Measurements from ENCODE around the gene USP34. TPM values are rescaled to one million over a fixed set of nuclear protein-coding genes. Genes with fewer than 3 reads are reported as not detected.

The USP34 gene
- total and polyA plus RNA-seq, 2 of the 8 experiments (the other 6 are each of a cell fraction or from before 2014, with no cell fraction given), result 56.7 to 91.7 TPM

DNA sequence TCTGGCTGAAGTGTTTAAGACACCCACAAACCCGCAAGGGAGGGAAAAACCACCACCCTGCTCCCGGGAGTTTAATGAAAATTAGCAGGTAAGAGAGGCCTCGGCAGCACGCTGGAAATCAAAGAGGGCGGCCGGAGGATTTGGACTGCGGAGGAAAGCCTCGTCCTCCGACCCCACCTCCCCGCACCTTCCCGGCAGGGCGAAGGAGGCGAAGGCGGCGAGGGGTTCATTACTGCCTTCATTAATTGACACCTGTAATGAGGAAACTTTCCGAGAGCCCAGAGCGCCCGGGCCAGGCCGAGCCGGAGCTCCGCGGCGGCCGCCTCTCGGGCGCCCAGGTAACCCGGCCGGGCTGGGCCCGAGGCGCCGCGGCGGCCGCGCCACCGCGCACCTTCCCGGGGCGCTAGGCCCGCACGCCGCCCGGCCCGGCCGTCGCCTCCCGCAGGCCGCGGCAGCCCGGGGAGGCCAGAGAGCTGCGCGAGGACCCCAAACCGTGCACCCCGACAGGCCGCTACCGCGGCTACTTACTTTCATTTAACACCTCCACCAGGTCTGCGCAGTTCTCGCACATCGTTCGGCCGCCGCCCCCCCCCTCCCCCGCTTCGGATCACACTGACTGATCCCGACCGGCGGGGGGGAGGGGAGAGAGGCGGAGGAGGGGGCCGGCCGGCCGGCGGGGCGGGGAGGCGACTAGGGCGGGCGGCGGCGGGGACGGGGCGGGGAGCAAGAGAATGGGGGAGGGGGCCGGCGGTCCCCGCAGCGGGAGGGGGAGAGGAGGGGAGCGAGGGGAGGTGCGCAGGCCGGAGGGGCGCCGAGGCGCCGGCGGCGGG lies 550 bp downstream of the USP34 start (continued):
- TF ChIP-seq, protein P1, sequence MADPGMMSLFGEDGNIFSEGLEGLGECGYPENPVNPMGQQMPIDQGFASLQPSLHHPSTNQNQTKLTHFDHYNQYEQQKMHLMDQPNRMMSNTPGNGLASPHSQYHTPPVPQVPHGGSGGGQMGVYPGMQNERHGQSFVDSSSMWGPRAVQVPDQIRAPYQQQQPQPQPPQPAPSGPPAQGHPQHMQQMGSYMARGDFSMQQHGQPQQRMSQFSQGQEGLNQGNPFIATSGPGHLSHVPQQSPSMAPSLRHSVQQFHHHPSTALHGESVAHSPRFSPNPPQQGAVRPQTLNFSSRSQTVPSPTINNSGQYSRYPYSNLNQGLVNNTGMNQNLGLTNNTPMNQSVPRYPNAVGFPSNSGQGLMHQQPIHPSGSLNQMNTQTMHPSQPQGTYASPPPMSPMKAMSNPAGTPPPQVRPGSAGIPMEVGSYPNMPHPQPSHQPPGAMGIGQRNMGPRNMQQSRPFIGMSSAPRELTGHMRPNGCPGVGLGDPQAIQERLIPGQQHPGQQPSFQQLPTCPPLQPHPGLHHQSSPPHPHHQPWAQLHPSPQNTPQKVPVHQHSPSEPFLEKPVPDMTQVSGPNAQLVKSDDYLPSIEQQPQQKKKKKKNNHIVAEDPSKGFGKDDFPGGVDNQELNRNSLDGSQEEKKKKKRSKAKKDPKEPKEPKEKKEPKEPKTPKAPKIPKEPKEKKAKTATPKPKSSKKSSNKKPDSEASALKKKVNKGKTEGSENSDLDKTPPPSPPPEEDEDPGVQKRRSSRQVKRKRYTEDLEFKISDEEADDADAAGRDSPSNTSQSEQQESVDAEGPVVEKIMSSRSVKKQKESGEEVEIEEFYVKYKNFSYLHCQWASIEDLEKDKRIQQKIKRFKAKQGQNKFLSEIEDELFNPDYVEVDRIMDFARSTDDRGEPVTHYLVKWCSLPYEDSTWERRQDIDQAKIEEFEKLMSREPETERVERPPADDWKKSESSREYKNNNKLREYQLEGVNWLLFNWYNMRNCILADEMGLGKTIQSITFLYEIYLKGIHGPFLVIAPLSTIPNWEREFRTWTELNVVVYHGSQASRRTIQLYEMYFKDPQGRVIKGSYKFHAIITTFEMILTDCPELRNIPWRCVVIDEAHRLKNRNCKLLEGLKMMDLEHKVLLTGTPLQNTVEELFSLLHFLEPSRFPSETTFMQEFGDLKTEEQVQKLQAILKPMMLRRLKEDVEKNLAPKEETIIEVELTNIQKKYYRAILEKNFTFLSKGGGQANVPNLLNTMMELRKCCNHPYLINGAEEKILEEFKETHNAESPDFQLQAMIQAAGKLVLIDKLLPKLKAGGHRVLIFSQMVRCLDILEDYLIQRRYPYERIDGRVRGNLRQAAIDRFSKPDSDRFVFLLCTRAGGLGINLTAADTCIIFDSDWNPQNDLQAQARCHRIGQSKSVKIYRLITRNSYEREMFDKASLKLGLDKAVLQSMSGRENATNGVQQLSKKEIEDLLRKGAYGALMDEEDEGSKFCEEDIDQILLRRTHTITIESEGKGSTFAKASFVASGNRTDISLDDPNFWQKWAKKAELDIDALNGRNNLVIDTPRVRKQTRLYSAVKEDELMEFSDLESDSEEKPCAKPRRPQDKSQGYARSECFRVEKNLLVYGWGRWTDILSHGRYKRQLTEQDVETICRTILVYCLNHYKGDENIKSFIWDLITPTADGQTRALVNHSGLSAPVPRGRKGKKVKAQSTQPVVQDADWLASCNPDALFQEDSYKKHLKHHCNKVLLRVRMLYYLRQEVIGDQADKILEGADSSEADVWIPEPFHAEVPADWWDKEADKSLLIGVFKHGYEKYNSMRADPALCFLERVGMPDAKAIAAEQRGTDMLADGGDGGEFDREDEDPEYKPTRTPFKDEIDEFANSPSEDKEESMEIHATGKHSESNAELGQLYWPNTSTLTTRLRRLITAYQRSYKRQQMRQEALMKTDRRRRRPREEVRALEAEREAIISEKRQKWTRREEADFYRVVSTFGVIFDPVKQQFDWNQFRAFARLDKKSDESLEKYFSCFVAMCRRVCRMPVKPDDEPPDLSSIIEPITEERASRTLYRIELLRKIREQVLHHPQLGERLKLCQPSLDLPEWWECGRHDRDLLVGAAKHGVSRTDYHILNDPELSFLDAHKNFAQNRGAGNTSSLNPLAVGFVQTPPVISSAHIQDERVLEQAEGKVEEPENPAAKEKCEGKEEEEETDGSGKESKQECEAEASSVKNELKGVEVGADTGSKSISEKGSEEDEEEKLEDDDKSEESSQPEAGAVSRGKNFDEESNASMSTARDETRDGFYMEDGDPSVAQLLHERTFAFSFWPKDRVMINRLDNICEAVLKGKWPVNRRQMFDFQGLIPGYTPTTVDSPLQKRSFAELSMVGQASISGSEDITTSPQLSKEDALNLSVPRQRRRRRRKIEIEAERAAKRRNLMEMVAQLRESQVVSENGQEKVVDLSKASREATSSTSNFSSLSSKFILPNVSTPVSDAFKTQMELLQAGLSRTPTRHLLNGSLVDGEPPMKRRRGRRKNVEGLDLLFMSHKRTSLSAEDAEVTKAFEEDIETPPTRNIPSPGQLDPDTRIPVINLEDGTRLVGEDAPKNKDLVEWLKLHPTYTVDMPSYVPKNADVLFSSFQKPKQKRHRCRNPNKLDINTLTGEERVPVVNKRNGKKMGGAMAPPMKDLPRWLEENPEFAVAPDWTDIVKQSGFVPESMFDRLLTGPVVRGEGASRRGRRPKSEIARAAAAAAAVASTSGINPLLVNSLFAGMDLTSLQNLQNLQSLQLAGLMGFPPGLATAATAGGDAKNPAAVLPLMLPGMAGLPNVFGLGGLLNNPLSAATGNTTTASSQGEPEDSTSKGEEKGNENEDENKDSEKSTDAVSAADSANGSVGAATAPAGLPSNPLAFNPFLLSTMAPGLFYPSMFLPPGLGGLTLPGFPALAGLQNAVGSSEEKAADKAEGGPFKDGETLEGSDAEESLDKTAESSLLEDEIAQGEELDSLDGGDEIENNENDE (IDR thresholded peaks at IDR 0.05; ENCODE audit: insufficient replicate concordance, low read length), result no peak
- TF ChIP-seq POLR2A (IDR thresholded peaks at IDR 0.05; ENCODE audit: control extremely low read depth in 1 of 2, low read depth in 2 of 2, low read length in 2 of 2) (peak in 1 of 2 experiments; percentile 45; a peak in 1 of 3 replicates), SIX5 (IDR thresholded peaks at IDR 0.05; ENCODE audit: low read depth, low read length) (no peak), HDAC6 (IDR thresholded peaks at IDR 0.05; ENCODE audit: low read depth, low read length) (no peak), SAP30 (IDR thresholded peaks at IDR 0.05; ENCODE audit: insufficient read depth, insufficient replicate concordance, low read length) (no peak), RBBP5 (IDR thresholded peaks at IDR 0.05; ENCODE audit: borderline replicate concordance, low read depth, low read length) (peak; percentile 90)
- TF ChIP-seq, protein P2, sequence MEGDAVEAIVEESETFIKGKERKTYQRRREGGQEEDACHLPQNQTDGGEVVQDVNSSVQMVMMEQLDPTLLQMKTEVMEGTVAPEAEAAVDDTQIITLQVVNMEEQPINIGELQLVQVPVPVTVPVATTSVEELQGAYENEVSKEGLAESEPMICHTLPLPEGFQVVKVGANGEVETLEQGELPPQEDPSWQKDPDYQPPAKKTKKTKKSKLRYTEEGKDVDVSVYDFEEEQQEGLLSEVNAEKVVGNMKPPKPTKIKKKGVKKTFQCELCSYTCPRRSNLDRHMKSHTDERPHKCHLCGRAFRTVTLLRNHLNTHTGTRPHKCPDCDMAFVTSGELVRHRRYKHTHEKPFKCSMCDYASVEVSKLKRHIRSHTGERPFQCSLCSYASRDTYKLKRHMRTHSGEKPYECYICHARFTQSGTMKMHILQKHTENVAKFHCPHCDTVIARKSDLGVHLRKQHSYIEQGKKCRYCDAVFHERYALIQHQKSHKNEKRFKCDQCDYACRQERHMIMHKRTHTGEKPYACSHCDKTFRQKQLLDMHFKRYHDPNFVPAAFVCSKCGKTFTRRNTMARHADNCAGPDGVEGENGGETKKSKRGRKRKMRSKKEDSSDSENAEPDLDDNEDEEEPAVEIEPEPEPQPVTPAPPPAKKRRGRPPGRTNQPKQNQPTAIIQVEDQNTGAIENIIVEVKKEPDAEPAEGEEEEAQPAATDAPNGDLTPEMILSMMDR (IDR thresholded peaks at IDR 0.05; ENCODE audit: control extremely low read depth in 1 of 3, insufficient read depth in 1 of 3, low read depth in 1 of 3, low read length in 3 of 3), result no peak

All from H1 (cell line).